ENCODE data around the gene TCEAL6.
"Not testable (repeated sequence)": the region's sequence is repeated elsewhere in the genome, so short reads cannot be mapped to it uniquely, and the experiment has no call there.

- not testable (repeated sequence) for TF ChIP-seq POLR2AphosphoS5 (IDR thresholded peaks at IDR 0.05; ENCODE audit: borderline replicate concordance, low read depth, low read length); EZH2 (IDR thresholded peaks at IDR 0.05)
Measured at GRCh38 chrX:102141631-102142030, 650 bp downstream of the TCEAL6 start.

Data from SK-N-MC (cell line).